Thoracic aorta (tissue), 2 donors: ENCODE data around the gene CEP250. TPM values are rescaled to one million over a fixed set of nuclear protein-coding genes. Genes with fewer than 3 reads are reported as not detected.

Experiments
- ATAC-seq: fragments of 150-250 bp; one replicate; pipeline ENCODE4 v1.8.0; 2017; ENCODE audit warnings: low read depth; ENCODE audit not compliant: insufficient number of reproducible peaks, low FRiP score
- DNase-seq: peaks from one replicate; pipeline ENCODE4 v3.0.0-alpha.2; 2020; ENCODE audit warnings: low spot score
- H3K27ac ChIP-seq, 2 donors: fragments of 200-600 bp; sonication (generic); 1 replicate in 1 of 2; 2 replicates in 1 of 2; pipeline ENCODE4 v1.5.1; 2016; ENCODE audit warnings: mild to moderate bottlenecking in 2 of 2, moderate library complexity in 2 of 2
- H3K27me3 ChIP-seq: fragments of 200-600 bp; sonication (generic); replicated peaks from 2 replicates; pipeline ENCODE4 v1.6.0; 2016; ENCODE audit warnings: mild to moderate bottlenecking; ENCODE audit not compliant: insufficient read depth
- H3K36me3 ChIP-seq: fragments of 200-600 bp; sonication (generic); one replicate; pipeline ENCODE4 v1.5.1; 2016
- H3K4me1 ChIP-seq, 2 donors: fragments of 200-600 bp; sonication (generic); 1 replicate in 1 of 2; 2 replicates in 1 of 2; pipeline versions ENCODE4 v1.5.1 to v1.6.0; 2016; ENCODE audit warnings: low read depth in 2 of 2, mild to moderate bottlenecking in 1 of 2; ENCODE audit not compliant: control insufficient read depth in 1 of 2
- H3K4me3 ChIP-seq: fragments of 200-600 bp; sonication (generic); 2 replicates; pipeline ENCODE4 v1.5.1; 2016; ENCODE audit warnings: mild to moderate bottlenecking
- H3K9me3 ChIP-seq: fragments of 200-600 bp; sonication (generic); 2 replicates; pipeline ENCODE4 v1.5.1; 2016
- total RNA-seq, 2 donors: library from RNA; depleted of rRNA; stranded (reverse); fragments of >200 nt; gene quantifications; one replicate each; pipeline versions ENCODE4 v1.1.0 to v1.2.3, GENCODE V29; 2016
- TF ChIP-seq, protein P1 (sequence below): fragments of 200-600 bp; sonication (generic); IDR thresholded peaks from one replicate; pipeline ENCODE4 v1.5.1; 2019; ENCODE audit warnings: antibody characterized with exemption

Gene CEP250
- total RNA-seq, 2 donors from 2014 or later = 28.7 to 29.2 TPM

DNA sequence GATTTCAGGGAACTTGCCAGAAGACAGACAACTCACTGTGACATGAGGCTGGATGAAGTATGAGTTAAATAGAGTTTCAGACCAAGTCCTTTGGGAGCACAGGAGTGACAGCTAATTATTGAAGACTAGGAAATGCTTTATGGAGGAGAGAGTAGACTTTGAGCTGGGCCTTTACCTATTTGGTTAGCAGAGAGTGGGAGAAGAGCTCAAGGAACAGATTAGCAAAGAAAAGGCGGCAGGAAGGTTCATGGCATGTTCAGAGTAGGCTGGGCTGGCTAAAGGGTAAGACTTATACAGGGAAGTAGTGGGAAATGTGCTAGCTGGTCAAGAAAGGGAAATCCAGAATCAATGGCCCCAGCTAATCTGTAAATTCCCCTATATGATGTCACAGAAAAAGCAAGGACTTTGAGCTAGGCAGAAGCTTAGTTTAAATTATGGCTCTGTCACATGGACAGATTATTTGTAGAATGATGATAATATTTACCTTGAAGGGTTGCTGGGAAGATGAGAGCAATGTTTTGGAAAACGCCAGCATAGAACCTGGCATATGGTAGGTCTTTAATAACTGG, 19.0 kb downstream of the CEP250 start:
- H3K9me3 ChIP-seq = no peaks in the 10 kb centered on the region
- H3K4me3 ChIP-seq = no peak overlapping the region
- peaks cover 58% of the 10 kb centered on the region for H3K36me3 ChIP-seq
- no peak overlapping the region for H3K27ac ChIP-seq
- ATAC-seq (no peak), DNase-seq (no peak)
- H3K4me1 ChIP-seq = no peaks in the 10 kb centered on the region
- TF ChIP-seq, protein P1, sequence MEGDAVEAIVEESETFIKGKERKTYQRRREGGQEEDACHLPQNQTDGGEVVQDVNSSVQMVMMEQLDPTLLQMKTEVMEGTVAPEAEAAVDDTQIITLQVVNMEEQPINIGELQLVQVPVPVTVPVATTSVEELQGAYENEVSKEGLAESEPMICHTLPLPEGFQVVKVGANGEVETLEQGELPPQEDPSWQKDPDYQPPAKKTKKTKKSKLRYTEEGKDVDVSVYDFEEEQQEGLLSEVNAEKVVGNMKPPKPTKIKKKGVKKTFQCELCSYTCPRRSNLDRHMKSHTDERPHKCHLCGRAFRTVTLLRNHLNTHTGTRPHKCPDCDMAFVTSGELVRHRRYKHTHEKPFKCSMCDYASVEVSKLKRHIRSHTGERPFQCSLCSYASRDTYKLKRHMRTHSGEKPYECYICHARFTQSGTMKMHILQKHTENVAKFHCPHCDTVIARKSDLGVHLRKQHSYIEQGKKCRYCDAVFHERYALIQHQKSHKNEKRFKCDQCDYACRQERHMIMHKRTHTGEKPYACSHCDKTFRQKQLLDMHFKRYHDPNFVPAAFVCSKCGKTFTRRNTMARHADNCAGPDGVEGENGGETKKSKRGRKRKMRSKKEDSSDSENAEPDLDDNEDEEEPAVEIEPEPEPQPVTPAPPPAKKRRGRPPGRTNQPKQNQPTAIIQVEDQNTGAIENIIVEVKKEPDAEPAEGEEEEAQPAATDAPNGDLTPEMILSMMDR = no peak
- H3K27me3 ChIP-seq = no peaks in the 10 kb centered on the region

- Histone ChIP-seq H3K36me3 (peaks cover 71% of the 10 kb centered on the region), H3K27ac (no peak overlapping the region), H3K4me3 (no peak overlapping the region), H3K4me1 (no peaks in the 10 kb centered on the region), H3K27me3 (no peaks in the 10 kb centered on the region), H3K9me3 (no peaks in the 10 kb centered on the region)
- TF ChIP-seq, protein P1 = no peak
- ATAC-seq (no peak), DNase-seq (no peak)
Measured at GRCh38 chr20:35476288-35476687, 20.9 kb downstream of the CEP250 start.

GRCh38 chr20:35478804-35479472, 23.5 kb downstream of the CEP250 start:
- Histone ChIP-seq H3K9me3 (no peaks in the 10 kb centered on the region), H3K27me3 (no peaks in the 10 kb centered on the region), H3K36me3 (peaks cover 52% of the 10 kb centered on the region), H3K4me1 (no peaks in the 10 kb centered on the region), H3K4me3 (no peak overlapping the region), H3K27ac (no peak overlapping the region)
- TF ChIP-seq, protein P1 = no peak
- ATAC-seq = no peak
- no peak for DNase-seq

DNA sequence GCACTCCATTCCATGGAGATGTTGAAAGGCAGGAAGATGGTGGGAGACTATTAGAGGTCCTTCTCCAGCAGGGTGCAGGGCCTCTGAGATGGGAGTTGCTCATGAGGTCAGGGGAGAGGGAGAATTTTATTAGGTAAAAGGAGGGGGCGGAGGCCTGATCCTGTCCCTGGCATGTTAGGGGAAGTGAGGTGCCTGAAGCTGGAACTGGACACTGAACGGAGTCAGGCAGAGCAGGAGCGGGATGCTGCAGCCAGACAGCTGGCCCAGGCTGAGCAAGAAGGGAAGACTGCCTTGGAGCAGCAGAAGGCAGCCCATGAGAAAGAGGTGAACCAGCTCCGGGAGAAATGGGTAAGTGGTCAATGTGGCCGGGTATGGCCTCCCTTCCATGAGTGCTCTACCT, 24.4 kb downstream of the CEP250 start:
- Histone ChIP-seq H3K4me1 (no peaks in the 10 kb centered on the region), H3K27me3 (no peaks in the 10 kb centered on the region), H3K36me3 (peaks cover 45% of the 10 kb centered on the region), H3K27ac (no peak overlapping the region), H3K4me3 (no peak overlapping the region), H3K9me3 (no peaks in the 10 kb centered on the region)
- no peak for ATAC-seq
- TF ChIP-seq, protein P1 = no peak
- no peak for DNase-seq

GRCh38 chr20:35487479-35487878, 32.1 kb downstream of the CEP250 start:
- no peaks in the 10 kb centered on the region for H3K27me3 ChIP-seq
- no peak for ATAC-seq
- no peak overlapping the region for H3K4me3 ChIP-seq
- no peak for DNase-seq
- no peaks in the 10 kb centered on the region for H3K9me3 ChIP-seq
- H3K27ac ChIP-seq = no peak overlapping the region
- H3K36me3 ChIP-seq = peaks cover 10% of the 10 kb centered on the region
- H3K4me1 ChIP-seq = no peaks in the 10 kb centered on the region
- TF ChIP-seq, protein P1 = no peak
